NCI-H2081 (cell line): ENCODE measurements around the gene CDK6.
"Not testable (repeated sequence)": the region's sequence is repeated elsewhere in the genome, so short reads cannot be mapped to it uniquely, and the experiment has no call there.

Source experiments
- DNase-seq, 2 experiments: peaks; one replicate each; lab custom pipeline; 2025; lab: John Stamatoyannopoulos, UW

CDK6 gene

DNA sequence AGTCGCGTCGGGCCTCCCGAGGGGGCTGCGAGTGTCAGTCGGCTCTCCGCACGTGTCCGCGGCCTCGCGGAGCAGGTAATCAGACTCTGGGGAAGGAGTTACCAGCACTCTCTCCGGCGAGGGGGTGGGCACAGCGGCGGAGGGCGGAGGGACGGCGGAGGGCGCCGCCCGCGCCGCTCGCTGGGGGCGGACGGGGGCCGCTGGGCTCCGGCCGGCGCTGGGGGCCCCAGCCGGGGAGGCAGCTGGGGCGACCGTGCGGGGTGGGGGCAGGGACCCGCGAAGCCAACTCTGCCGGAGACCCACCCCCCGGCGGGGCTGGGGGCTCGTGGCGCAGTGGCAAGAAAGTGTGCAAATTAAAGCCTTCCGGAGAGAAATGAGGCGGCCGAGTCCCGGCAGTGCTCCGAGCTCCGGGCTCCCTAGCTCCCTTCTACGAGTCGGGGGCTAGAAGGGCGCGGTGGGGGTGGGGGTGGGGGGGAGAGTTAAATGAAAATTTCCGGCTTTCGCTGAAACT lies at the start of gene CDK6:
TSS of gene CDK6 (minus strand) at position 85 of the 511 bp plus-strand sequence. CDS start 3,250 bp downstream, outside the sequence.
- no peak for DNase-seq

DNA sequence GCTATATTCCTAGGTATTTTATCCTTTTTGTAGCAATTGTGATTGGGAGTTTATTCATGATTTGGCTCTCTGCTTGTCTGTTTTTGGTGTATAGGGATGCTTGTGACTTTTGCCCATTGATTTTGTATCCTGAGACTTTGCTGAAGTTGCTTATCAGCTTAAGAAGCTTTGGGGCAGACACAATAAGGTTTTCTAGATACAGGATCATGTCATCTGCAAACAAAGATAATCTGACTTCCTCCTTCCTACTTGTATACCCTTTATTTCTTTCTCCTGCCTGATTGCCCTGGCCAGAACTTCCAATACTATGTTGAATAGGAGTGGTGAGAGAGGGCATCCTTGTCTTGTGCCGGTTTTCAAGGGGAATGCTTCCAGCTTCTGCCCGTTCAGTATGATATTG lies 49.7 kb upstream of the CDK6 start:
- not testable (repeated sequence) for DNase-seq

DNA sequence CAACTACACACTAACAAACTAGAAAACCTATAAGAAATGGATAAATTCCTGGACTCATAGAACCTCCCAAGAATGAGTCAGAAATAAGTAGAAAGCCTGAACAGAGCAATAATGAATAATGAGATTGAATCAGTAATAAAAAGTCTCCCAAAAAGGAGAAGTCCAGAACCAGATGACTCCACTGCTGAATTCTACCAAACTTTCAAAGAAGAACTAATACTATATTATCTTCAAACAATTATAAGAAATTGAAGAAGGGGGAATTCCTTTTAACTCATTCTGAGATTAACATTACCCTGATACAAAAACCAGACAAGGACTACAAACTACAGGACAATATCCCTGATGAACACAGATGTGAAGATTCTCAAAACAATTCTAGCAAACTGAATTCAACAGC lies 47.8 kb upstream of the CDK6 start:
- no peak for DNase-seq

DNA sequence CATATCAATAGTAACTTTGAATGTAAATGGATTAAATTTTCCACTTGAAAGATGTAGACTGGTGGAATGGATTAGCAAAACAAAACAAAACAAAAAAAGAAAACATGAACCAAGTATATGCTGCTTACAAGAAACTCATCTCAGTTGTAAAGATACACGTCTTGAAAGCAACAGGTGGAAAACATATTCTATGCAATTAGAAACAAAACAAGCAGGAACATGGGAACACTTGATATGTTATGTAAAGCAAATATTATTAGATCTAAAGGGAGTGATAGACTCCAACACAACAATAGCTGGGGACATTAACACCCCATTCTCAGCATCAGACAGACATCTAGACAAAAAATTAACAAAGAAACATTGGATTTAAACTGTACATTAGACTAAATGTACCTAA lies 46.4 kb upstream of the CDK6 start:
- no peak for DNase-seq

DNA sequence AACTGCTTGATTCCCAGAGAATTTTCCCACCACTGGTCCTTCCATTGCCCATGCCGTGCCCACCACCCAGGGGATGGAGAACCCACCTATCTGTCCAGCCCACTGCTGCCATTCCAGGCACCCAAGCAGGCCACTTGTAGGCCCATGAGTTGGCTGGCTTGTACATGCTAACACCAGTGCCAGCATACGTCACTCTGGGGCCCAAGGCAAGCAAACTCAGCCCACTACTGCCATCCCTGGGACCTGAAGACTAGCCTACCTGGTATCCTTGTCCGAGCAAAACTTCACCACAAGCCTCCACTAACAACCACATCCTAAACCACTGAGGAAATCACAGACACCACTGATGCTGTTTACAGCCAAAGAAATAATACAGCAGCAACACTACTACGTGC lies 44.7 kb upstream of the CDK6 start:
- no peak for DNase-seq

DNA sequence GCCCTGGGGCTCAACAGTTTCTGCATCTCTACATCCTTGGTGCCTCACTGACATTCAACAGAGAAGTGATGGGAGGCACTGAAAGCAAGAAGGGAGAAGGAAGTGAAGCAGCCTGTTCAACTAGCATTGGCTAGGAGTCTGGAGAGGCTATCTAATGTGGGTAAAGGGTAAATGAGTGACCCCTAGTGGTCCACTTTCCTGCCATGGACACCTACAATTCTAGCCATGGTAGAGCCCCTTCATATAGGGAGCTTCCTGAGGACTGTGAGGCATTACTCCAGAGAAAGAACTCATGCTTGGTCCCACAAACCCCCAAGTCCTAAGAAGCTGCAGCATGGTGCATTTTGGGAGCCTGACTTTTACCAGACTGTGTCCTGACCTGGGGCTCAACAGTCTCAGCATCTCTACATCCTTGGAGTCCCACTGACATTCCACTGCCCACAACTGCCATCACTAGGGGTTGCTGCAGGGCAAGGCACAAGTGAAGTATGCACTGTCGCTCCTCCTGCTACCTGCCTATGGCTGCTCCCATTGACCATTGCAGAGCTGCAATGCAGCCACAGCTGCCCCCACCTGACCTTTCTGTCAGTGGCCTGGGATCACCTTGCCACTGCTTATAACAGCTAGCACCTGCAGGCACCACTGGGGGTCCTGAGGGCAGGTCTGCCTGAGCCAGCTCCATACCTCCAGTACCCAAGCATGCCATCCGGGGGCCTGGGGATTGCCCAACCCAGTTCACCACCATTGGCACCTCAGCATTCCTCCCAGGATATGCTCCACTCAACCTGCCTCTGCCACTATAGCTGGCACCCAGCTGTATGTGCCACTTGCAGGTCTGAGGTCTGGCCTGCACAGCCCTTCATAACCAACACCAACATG lies 44.1 kb upstream of the CDK6 start:
- peak in 1 of 2 experiments; percentile 1 for DNase-seq

DNA sequence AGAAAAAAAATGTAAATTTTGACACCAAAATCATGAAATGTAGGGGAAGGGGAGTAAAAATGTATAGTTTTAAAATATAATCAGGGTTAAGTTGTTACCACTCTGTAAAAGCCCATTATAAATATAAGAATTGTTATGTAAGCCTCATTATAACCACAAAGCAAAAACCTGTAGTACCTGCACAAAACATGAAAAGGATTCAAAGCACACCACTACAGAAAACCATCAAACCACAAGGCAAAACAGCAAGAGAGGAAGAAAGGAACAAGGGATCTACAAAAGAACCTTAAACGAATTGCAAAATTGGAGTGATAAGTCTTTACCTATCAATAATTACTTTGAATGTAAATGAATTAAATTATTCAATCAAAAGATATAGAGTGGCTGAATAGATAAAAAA lies 41.0 kb upstream of the CDK6 start:
- no peak for DNase-seq

DNA sequence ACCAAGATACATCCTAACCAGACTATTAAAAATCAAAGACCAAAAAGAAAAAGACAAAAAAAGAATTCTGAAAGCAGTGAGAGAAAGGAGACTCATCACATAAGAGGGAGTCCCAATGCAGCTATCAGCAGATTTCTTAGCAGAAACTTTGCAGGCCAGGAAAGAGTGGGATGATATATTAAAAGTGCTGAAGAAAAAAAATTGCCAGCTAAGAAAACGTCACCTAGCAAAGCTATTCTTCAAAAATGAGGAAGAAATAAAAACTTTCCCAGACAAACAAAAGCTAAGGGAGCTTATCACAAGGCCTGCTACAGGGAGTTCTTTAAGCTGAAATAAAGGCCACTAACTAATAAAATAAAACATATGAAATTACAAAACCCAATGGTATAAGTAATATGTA lies 40.5 kb upstream of the CDK6 start:
- DNase-seq = no peak

DNA sequence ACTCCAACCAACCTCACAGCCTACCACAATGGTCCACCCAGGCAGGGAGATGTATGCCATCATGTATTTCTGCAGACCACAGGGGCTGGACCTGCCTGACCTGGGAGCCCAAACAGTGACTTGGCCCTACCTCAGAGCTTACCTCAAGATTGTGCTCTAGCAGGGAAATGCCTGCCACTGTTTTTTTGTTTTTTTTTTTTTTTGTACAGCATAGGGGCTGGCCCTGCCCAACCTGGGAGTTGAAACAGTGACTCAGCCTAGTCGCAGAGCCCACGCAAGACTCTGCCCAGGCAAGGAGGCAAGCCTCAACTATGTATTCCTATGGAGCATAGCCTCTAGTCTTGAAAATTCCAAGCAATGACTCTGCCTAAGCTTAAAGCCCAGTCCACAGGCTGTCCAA lies 39.3 kb upstream of the CDK6 start:
- no peak for DNase-seq

DNA sequence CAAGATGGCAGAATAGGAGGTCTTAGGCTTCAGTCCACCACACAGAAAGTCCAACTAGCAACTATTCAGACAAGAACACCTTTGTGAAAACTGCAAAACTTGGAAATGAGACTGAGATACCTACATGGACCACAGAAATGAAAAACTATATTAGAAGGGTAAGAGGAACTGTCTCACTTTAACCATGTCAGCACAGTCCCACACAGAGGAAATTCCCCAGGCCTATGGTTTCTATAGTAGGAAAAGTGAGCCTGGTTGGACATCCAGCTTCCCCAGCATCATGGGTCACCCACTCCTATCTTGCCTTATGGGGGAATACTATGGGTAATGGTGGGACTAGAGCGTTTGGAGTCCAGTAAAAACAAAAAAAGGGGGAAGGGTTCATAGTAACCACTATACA lies 38.8 kb upstream of the CDK6 start:
- no peak for DNase-seq

DNA sequence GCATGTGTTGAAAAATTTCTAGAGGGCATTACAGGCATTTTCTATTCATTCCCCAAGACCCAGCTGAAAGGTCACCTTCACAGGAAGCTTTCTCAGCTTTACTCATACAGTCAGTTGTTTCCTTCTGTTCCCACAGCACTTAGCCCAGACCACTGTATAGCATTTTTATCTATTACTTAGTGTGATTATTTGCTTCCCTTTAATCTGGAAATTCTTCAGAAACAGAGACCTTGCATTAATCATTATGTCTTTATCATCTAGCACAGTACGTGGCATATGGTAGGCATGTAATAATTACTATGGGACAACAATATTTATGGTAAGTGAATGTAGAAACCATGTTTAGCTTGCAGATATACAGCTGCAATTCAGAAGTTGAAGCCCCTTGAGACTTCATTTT lies 38.2 kb upstream of the CDK6 start:
- no peak for DNase-seq

DNA sequence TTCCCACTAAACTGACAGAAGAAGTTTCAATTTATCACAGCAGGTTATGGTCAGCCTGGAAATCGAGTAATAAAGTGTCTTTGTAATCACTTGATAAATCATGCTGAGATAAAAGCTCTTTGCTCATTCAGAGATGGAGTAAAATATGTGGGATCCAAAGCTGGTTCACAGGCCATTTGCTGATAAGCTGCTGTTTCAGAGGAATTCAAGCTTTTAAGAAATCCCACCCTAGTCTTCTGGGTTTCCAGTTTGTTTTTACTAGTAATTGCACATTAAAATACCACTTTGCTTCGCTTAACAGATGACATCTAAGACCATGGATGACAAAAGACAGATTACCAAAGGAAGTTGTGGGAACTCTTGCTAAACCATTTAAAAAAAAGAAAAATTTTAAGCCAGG lies 37.4 kb upstream of the CDK6 start:
- no peak for DNase-seq

DNA sequence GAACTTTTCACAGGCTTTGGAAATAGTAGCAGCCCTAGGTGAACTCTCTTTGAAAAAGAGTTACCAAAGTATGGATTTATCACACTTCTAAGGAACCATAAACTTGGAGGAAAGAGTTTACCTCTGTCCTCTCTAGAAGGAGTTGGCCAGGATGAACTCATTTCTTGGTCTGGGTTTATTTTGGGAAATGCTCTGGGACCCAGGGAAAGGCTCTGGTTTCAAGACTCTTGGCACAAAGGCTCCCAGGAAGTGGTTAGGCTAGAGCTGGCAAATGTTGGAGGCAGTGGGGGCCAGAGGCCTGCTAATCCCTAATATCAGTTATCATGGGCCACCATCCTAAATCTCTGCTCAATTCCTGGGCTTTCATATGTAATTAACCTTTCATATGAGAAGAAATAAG lies 36.3 kb upstream of the CDK6 start:
- no peak for DNase-seq

DNA sequence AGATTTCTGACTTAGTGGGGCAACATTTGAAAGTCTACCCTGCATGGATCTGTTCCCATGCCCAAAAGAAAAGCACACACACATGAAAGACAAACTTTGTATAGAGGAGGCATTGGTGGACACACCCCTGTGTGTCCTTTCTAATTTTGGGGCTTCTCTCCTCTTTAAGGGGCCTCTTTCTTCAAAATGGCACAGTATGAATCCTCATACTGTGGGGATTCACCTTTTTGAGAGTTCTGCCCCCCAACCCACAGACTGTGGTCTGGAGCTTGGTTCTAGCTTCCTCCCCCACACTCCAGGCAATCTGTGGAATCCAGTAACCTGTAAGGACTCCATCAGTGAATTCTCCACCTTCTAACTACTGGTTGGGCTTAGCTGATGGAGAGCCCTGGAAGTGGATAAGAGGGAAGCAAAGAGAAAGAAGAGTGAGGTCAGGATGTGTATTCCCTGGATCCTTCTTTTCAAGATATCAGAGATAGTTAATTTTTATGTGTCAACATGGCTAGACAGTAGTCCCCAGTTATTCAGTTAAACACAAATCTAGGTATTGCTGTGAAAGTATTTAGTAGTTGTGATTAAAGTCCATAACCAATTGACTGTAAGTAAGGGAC lies 32.4 kb upstream of the CDK6 start:
- DNase-seq = no peak

DNA sequence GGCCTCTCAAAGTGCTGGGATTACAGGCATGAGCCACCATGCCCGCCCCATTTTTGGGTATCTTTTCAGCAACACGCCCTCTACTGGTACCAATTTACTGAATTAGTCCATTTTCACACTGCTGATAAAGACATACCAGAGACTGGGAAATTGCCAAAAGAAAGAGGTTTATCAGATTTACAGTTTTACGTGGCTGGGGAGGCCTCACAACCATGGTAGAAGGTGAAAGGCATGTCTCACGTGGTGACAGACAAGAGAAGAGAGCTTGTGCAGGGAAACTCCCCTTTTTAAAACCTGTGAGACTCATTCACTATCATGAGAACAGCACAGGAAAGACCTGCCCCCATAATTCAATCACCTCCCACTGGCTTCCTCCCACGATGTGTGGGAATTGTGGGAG lies 27.8 kb upstream of the CDK6 start:
- not testable (repeated sequence) for DNase-seq

DNA sequence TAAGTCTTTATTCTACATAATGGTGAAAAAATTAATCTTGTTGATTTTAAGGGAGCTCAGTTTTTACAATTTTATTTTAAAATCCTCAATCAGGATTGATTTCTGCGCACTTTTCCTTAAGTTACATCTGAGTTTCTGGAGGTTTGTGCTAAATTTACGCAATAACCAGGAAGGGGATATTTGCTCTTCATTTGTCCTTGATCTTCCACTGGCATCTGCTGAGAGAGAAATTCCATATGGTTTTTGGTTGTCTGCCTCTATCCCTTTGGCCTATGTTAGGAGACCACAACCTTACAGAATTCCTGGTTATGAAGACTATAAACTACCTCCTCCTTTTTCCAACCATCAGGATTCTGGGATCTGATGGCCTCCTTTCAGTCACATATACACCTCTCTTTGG lies 20.1 kb upstream of the CDK6 start:
- DNase-seq = no peak

DNA sequence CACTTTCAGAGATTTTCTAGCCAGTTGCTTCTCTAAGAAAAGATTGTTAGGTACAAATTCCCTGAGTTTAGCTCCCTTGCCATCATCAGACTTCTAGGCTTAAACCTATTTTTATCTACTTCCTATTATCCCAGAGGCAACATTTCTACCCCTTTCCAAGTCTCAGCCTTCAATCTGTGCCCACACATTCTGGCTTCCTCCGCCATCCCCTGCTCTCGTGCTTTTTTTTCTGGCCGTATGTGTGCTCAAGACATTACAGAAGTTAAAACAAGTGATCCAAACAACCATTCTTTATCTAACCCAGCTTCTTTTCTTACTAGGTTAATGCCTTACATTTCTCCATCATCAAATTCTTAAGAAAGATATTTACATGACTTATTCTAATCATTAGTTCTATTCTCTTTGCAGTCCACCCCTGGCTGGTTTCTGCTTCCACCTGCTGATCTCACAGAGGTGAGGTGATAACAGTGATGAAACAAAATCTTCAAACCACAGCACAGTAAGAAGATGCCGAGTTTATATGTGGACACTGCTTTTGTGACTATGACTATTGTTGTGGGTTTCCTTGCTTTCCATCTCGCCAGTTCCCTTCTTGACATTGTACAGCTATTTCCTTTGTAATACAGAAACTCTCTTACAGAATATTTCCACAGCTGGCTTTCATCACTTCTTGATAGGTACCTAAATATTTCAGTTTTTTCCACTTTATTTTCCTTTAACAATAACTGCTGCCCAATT lies 18.3 kb upstream of the CDK6 start:
- DNase-seq = no peak

DNA sequence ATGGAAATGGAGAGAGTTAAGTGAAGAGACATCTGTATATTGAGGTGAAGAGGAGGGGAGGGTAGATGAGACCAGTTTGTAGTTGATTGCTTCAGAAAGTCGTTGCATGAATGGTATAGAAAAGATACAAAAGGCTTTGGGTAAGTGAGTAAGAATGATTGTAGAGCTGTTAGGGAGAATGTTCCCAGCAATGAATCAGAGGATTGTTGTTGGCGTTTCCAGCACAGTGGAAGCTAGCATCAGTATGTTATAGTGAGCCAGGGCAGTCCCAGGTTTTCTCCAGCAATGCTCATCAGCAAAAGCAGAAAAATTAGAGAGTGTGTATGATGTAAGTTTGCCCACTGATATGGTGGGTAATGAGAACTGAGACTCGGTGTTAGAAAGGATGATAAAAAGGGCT lies 15.4 kb upstream of the CDK6 start:
- no peak for DNase-seq

DNA sequence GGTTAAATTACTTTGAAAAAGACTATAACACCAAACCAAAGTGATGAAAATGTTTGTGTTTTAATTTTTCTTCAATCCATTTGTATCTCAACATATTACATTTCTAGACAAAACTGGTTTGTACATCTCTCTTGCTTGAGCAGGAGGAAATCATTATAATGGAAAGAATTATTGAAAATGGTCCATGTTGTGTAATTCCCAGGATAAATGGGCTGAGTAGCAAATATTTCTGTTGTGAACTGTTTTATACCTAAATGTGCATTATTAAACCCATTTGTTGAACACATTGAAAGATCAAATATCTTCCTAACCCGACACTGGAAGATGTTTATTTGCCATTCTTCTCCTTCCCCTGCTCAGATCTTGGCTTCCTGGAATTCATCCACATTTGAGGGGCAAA lies 14.1 kb upstream of the CDK6 start:
- DNase-seq = no peak

DNA sequence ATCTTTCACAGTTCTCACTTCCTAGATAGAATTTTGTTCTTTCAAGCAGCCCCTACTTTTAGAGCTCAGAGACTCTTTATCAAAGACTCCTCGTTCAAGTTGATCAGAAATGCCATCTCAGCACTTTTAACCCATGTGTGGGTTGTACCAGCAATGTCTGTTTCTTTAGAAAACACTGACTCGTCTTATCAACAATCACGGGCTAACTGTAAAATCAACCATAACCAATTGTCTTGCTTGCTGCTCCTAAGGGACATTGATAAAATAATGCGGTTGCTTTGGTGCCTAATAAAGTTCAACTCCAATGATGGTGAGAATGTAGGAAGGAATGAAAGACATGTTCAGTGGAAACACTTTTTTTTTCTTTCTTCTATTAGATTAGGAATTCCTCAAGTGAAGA lies 12.9 kb upstream of the CDK6 start:
- DNase-seq = no peak

DNA sequence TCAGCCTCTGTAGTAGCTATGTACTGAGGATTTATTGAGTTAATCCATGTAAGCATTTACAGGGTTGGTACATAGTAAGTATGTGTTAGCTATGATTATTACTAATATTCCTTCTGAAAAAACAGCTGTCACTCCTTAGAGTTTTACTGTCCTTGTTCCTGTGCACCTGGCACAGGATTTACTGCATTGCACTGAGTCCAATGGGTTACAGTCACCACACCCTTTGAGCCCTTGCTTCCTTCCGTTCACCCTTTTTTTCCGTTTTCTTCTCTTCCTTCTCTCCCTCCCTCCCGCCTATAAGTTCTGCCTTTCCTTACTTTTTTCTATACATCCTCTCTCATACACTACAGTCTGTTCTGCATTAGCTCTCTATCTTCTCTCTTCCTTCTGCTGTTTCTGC lies 12.5 kb upstream of the CDK6 start:
- no peak for DNase-seq

DNA sequence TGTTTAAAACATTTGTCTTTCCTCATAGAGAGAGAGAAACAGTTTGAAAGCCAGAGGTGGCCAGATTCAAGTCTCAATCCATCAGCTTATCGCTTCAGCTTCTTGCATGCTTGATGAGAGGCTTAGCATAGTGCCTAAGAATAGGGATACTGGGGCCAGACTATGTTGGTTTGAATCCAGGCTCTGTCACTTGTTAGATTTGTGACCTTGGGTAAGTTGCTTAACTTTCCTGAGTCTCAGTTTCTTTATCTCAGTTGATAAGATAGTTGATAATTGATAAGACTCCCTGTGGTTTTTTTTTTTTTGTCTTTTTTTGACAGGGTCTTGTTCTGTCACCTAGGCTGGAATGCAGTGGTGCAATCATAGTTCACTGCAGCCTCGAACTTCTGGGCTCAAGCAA lies 12.1 kb upstream of the CDK6 start:
- DNase-seq = no peak

DNA sequence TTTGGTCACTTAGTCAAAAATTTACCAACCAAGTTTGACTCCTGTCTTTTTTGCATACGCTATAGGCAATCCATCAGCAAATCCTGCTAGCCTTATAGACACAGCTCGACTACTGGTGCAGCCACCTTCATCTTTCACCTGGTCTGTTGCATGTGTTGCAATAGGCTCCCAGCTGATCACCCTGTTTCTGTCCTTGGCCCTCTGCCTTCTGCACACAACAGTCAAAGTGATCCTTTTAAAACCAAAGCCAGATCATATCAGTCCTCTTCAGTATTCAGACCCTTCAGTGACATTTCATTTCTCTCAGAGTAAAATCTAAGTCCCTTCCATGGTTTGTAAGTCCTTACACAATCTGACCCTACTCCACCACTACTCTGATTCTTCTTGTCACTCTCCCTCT lies 10.9 kb upstream of the CDK6 start:
- no peak for DNase-seq
